K562 (cell line): Measurements from ENCODE around the gene MTMR6.

Source experiments
- DNMT1 ChIP-seq: fragments of 450-650 bp; IDR thresholded peaks from 2 replicates; pipeline ENCODE4 v1.6.1; 2016; ENCODE audit warnings: antibody characterized with exemption, mild to moderate bottlenecking
- POLR2AphosphoS5 ChIP-seq: IDR thresholded peaks from 2 replicates; pipeline ENCODE4 v1.6.1; 2011; ENCODE audit warnings: mild to moderate bottlenecking, low read depth, low read length, moderate library complexity; ENCODE audit not compliant: control insufficient read depth, insufficient read depth
- SMARCA5 ChIP-seq: fragments of 450-650 bp; IDR thresholded peaks from 2 replicates; pipeline ENCODE4 v1.6.1; 2016
- TF ChIP-seq, protein P1 (sequence below), 3 experiments: IDR thresholded peaks in 2 of 3; conservative IDR thresholded peaks in 1 of 3; 2 replicates each; pipeline ENCODE4 v1.5.1; 2011 to 2012; ENCODE audit warnings: low read length in 3 of 3, mild to moderate bottlenecking in 3 of 3, control low read depth in 2 of 3, improper control_type of control experiment in 1 of 3, inconsistent platforms in 1 of 3, low read depth in 1 of 3, mixed read lengths in 1 of 3, moderate library complexity in 1 of 3; ENCODE audit not compliant: insufficient read depth in 2 of 3
- TF ChIP-seq, protein P2 (sequence below): sonication (generic); formaldehyde crosslinking; IDR thresholded peaks from 2 replicates; pipeline ENCODE4 v1.8.1; 2023; ENCODE audit warnings: mild to moderate bottlenecking, missing genetic modification reagents
- TF ChIP-seq, protein P3 (sequence below): sonication (generic); formaldehyde crosslinking; IDR thresholded peaks from 2 replicates; pipeline ENCODE4 v1.9.0; 2022; ENCODE audit warnings: mild to moderate bottlenecking, missing genetic modification reagents

GRCh38 chr13:25217023-25217885, 70.0 kb downstream of the MTMR6 start:
- TF ChIP-seq SMARCA5 (no peak), POLR2AphosphoS5 (no peak), DNMT1 (no peak)
- TF ChIP-seq, protein P1, sequence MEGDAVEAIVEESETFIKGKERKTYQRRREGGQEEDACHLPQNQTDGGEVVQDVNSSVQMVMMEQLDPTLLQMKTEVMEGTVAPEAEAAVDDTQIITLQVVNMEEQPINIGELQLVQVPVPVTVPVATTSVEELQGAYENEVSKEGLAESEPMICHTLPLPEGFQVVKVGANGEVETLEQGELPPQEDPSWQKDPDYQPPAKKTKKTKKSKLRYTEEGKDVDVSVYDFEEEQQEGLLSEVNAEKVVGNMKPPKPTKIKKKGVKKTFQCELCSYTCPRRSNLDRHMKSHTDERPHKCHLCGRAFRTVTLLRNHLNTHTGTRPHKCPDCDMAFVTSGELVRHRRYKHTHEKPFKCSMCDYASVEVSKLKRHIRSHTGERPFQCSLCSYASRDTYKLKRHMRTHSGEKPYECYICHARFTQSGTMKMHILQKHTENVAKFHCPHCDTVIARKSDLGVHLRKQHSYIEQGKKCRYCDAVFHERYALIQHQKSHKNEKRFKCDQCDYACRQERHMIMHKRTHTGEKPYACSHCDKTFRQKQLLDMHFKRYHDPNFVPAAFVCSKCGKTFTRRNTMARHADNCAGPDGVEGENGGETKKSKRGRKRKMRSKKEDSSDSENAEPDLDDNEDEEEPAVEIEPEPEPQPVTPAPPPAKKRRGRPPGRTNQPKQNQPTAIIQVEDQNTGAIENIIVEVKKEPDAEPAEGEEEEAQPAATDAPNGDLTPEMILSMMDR (IDR thresholded peaks at IDR 0.05 in 2 of 3, conservative IDR thresholded peaks at IDR 0.05 in 1 of 3; ENCODE audit: insufficient read depth in 2 of 3, low read depth in 1 of 3, low read length in 3 of 3): no peak
- TF ChIP-seq, protein P2, sequence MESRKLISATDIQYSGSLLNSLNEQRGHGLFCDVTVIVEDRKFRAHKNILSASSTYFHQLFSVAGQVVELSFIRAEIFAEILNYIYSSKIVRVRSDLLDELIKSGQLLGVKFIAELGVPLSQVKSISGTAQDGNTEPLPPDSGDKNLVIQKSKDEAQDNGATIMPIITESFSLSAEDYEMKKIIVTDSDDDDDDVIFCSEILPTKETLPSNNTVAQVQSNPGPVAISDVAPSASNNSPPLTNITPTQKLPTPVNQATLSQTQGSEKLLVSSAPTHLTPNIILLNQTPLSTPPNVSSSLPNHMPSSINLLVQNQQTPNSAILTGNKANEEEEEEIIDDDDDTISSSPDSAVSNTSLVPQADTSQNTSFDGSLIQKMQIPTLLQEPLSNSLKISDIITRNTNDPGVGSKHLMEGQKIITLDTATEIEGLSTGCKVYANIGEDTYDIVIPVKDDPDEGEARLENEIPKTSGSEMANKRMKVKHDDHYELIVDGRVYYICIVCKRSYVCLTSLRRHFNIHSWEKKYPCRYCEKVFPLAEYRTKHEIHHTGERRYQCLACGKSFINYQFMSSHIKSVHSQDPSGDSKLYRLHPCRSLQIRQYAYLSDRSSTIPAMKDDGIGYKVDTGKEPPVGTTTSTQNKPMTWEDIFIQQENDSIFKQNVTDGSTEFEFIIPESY (CRISPR knock-in tag): no peak
- TF ChIP-seq, protein P3, sequence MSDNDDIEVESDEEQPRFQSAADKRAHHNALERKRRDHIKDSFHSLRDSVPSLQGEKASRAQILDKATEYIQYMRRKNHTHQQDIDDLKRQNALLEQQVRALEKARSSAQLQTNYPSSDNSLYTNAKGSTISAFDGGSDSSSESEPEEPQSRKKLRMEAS (CRISPR knock-in tag): no peak
